PC-9 (cell line): Measurements from ENCODE around the gene UMAD1. TPM values are rescaled to one million over a fixed set of nuclear protein-coding genes. Genes with fewer than 3 reads are reported as not detected.

Experiments used
- BruUV-seq: library from RNA; stranded (reverse); fragments of 400-500 nt; replicated peaks from 2 replicates; lab custom pipeline; 2021; lab: Mats Ljungman, UMichigan
- CTCF ChIA-PET: fragments of 300-600 bp; sonication (Branson Sonifier 250); formaldehyde crosslinking; loops from one replicate; lab custom pipeline; 2022; ENCODE audit warnings: antibody characterized with exemption; lab: Charles Lee
- POLR2A ChIA-PET: fragments of 300-600 bp; sonication (Branson Sonifier 250); formaldehyde crosslinking; loops from one replicate; lab custom pipeline; 2022; ENCODE audit warnings: antibody characterized with exemption; ENCODE audit not compliant: unreplicated experiment; lab: Charles Lee
- DNase-seq, 2 experiments: peaks; one replicate each; pipeline versions ENCODE4 v3.0.0 to v3.0.0-alpha.2; 2015 to 2022; ENCODE audit warnings: mixed read lengths in 1 of 2
- H2AFZ ChIP-seq: fragments of 200-600 bp; sonication (generic); 2 replicates; pipeline ENCODE4 v1.8.1; 2017; ENCODE audit warnings: antibody characterized with exemption
- H3F3A ChIP-seq: fragments of 200-600 bp; sonication (generic); 2 replicates; pipeline ENCODE4 v1.8.1; 2017; ENCODE audit warnings: antibody characterized with exemption, mild to moderate bottlenecking, low read depth; ENCODE audit not compliant: insufficient read depth
- H3K27ac ChIP-seq: fragments of 200-600 bp; sonication (generic); 2 replicates; pipeline ENCODE4 v1.6.1; 2016; ENCODE audit warnings: mixed run types
- H3K27me3 ChIP-seq: fragments of 200-600 bp; sonication (generic); 2 replicates; pipeline ENCODE4 v1.6.1; 2016; ENCODE audit warnings: low read depth, mixed run types; ENCODE audit not compliant: insufficient read depth
- H3K36me3 ChIP-seq: fragments of 200-600 bp; sonication (generic); 2 replicates; pipeline ENCODE4 v1.6.1; 2016; ENCODE audit warnings: low read depth, mixed run types
- H3K4me1 ChIP-seq: fragments of 200-600 bp; sonication (generic); replicated peaks from 2 replicates; pipeline ENCODE4 v1.6.1; 2016; ENCODE audit warnings: mixed run types; ENCODE audit not compliant: insufficient read depth
- H3K4me2 ChIP-seq: fragments of 200-600 bp; sonication (generic); 2 replicates; pipeline ENCODE4 v1.6.1; 2017; ENCODE audit warnings: mixed run types
- H3K4me3 ChIP-seq: fragments of 200-600 bp; sonication (generic); 2 replicates; pipeline ENCODE4 v1.6.1; 2016; ENCODE audit warnings: mixed run types
- H3K79me2 ChIP-seq: fragments of 200-600 bp; sonication (generic); 2 replicates; pipeline ENCODE4 v1.6.1; 2017; ENCODE audit warnings: low read depth, mixed run types
- H3K9me2 ChIP-seq: fragments of 200-600 bp; sonication (generic); 2 replicates; pipeline ENCODE4 v1.8.1; 2017; ENCODE audit warnings: mild to moderate bottlenecking; ENCODE audit not compliant: insufficient read depth
- H3K9me3 ChIP-seq: fragments of 200-600 bp; sonication (generic); 2 replicates; pipeline ENCODE4 v1.8.1; 2016; ENCODE audit warnings: low read depth; ENCODE audit not compliant: insufficient read depth
- H4K20me1 ChIP-seq: fragments of 200-600 bp; sonication (generic); 2 replicates; pipeline ENCODE4 v1.8.1; 2017; ENCODE audit not compliant: insufficient read depth
- EZH2 ChIP-seq: fragments of 200-600 bp; sonication (generic); IDR thresholded peaks from 2 replicates; pipeline ENCODE4 v1.8.0; 2017; ENCODE audit warnings: antibody characterized with exemption, low read depth
- intact Hi-C: fragments of 100-400 bp; cut with micrococcal nuclease; formaldehyde crosslinking; loops from one replicate; pipeline ENCODE4 v1.10.0; 2022; ENCODE audit not compliant: unreplicated experiment
- total RNA-seq: library from RNA; stranded (reverse); gene quantifications from 2 replicates; pipeline ENCODE4 v1.2.3, GENCODE V29; 2021
- TF ChIP-seq, protein P1 (sequence below): fragments of 200-600 bp; sonication (generic); conservative IDR thresholded peaks from 2 replicates; pipeline ENCODE4 v1.6.1; 2017; ENCODE audit warnings: mixed run types, antibody characterized with exemption, mild to moderate bottlenecking, moderate library complexity

UMAD1 gene
- total RNA-seq, 1 experiment from 2014 or later, result 20.5 TPM

DNA sequence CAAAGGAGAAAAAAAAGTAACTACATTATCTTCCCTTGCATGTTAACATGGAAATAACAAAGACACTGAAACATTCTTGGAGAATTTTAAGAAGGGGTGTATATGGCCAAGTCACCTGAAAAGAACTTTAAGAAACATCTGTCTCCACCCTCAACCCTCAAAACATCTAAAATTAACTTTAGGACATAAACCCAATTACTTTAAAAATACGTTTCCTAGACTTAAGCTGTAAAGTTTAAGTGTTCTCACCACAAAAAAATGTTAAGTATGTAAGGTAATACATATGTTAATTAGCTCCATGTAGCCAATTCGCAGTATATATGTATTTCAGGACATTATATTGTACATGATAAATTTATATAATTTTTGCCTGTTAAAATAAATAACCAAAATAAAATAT, 257.0 kb downstream of the UMAD1 start:
- CTCF ChIA-PET, result interaction anchor here (0.8 kb wide), 1 partner anchor 138 kb away, joined by 3 read pairs; no protein-coding TSS in a partner anchor
- Histone ChIP-seq H3K36me3 (no peaks in the 10 kb centered on the region), H3K27ac (no peak overlapping the region), H2AFZ (no peak overlapping the region), H3K79me2 (no peaks in the 10 kb centered on the region), H3K4me3 (no peak overlapping the region), H3K4me2 (no peak overlapping the region), H4K20me1 (no peaks in the 10 kb centered on the region), H3K9me2 (no peaks in the 10 kb centered on the region), H3K9me3 (no peaks in the 10 kb centered on the region), H3K4me1 (no peaks in the 10 kb centered on the region), H3F3A (no peaks in the 10 kb centered on the region), H3K27me3 (no peaks in the 10 kb centered on the region)
- POLR2A ChIA-PET, result no interaction called here
- no TSS peak for BruUV-seq
- no peak for DNase-seq
- intact Hi-C loops, result no loop called here
- TF ChIP-seq, protein P1, sequence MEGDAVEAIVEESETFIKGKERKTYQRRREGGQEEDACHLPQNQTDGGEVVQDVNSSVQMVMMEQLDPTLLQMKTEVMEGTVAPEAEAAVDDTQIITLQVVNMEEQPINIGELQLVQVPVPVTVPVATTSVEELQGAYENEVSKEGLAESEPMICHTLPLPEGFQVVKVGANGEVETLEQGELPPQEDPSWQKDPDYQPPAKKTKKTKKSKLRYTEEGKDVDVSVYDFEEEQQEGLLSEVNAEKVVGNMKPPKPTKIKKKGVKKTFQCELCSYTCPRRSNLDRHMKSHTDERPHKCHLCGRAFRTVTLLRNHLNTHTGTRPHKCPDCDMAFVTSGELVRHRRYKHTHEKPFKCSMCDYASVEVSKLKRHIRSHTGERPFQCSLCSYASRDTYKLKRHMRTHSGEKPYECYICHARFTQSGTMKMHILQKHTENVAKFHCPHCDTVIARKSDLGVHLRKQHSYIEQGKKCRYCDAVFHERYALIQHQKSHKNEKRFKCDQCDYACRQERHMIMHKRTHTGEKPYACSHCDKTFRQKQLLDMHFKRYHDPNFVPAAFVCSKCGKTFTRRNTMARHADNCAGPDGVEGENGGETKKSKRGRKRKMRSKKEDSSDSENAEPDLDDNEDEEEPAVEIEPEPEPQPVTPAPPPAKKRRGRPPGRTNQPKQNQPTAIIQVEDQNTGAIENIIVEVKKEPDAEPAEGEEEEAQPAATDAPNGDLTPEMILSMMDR, result no peak
- TF ChIP-seq EZH2, result no peak

- POLR2A ChIA-PET, result no interaction called here
- no peaks in the 10 kb centered on the region for H3K79me2 ChIP-seq
- no peak overlapping the region for H3K27ac ChIP-seq
- no peak for TF ChIP-seq EZH2
- TF ChIP-seq, protein P1, result no peak
- CTCF ChIA-PET, result interaction anchor here (0.8 kb wide), 1 partner anchor 138 kb away, joined by 3 read pairs; no protein-coding TSS in a partner anchor
- BruUV-seq, result no TSS peak
- H3K36me3 ChIP-seq, result no peaks in the 10 kb centered on the region
- H2AFZ ChIP-seq, result no peak overlapping the region
- H3K9me2 ChIP-seq, result no peaks in the 10 kb centered on the region
- H3K9me3 ChIP-seq, result no peaks in the 10 kb centered on the region
- no peaks in the 10 kb centered on the region for H4K20me1 ChIP-seq
- H3F3A ChIP-seq, result no peaks in the 10 kb centered on the region
- H3K4me3 ChIP-seq, result no peak overlapping the region
- H3K4me2 ChIP-seq, result no peak overlapping the region
- intact Hi-C loops, result no loop called here
- no peak for DNase-seq
- no peaks in the 10 kb centered on the region for H3K27me3 ChIP-seq
- H3K4me1 ChIP-seq, result no peaks in the 10 kb centered on the region
These were observed 257.5 kb downstream of the UMAD1 start for GRCh38 chr7:7897949-7898515.

DNA sequence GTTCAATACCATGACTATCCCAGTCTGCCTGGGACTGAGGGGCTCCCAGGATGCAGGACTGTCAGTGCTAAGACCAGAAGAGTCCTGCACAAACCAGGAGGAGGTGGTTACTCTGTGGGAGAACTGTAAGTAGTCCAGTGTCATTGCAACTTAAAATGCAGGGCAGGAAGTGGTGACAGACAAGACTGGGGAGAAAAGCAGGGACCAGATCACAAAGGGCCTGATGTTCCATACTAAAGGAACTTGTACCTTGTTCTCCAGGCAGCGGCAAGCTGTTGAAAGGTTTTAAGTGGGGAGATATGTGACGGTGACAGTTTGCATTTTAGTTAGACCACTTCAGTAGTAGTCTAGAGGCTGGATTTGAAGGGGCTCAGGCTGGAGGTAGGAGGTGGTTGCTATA, 262.3 kb downstream of the UMAD1 start:
- H3K9me3 ChIP-seq, result peaks cover 7% of the 10 kb centered on the region; the same call in 1 of the 2 replicates
- no peak overlapping the region for H3K27ac ChIP-seq
- no TSS peak for BruUV-seq
- no peak for DNase-seq
- no peaks in the 10 kb centered on the region for H3K4me1 ChIP-seq
- ChIA-PET POLR2A (no interaction called here), CTCF (interaction anchor here (0.7 kb wide), 1 partner anchor 139 kb away, joined by 4 read pairs; no protein-coding TSS in a partner anchor)
- no peak overlapping the region for H3K4me2 ChIP-seq
- intact Hi-C loops, result no loop called here
- H3K27me3 ChIP-seq, result no peaks in the 10 kb centered on the region
- no peaks in the 10 kb centered on the region for H3F3A ChIP-seq
- H3K79me2 ChIP-seq, result no peaks in the 10 kb centered on the region
- H4K20me1 ChIP-seq, result no peaks in the 10 kb centered on the region
- H3K36me3 ChIP-seq, result no peaks in the 10 kb centered on the region
- no peak overlapping the region for H3K4me3 ChIP-seq
- no peak for TF ChIP-seq EZH2
- TF ChIP-seq, protein P1, result no peak
- H2AFZ ChIP-seq, result no peak overlapping the region
- no peaks in the 10 kb centered on the region for H3K9me2 ChIP-seq
